Colonic mucosa (tissue), 4 donors: ENCODE measurements around the gene CYFIP2. TPM values are rescaled to one million over a fixed set of nuclear protein-coding genes. Genes with fewer than 3 reads are reported as not detected.
"Not testable (repeated sequence)": the region's sequence is repeated elsewhere in the genome, so short reads cannot be mapped to it uniquely, and the experiment has no call there.

ENCODE experiments used
- DNase-seq: peaks from one replicate; pipeline ENCODE4 v3.0.0-alpha.2; 2020
- H3K27ac ChIP-seq: fragments of 200-600 bp; one replicate; pipeline ENCODE4 v1.8.0; 2021
- H3K27me3 ChIP-seq: fragments of 200-600 bp; one replicate; pipeline ENCODE4 v1.8.0; 2021
- H3K36me3 ChIP-seq: fragments of 200-600 bp; one replicate; pipeline ENCODE4 v1.8.0; 2021
- H3K4me1 ChIP-seq: fragments of 200-600 bp; one replicate; pipeline ENCODE4 v1.8.0; 2021; ENCODE audit warnings: mild to moderate bottlenecking
- H3K4me3 ChIP-seq: fragments of 200-600 bp; one replicate; pipeline ENCODE4 v1.8.0; 2021
- H3K9ac ChIP-seq, 2 donors: one replicate each; pipeline ENCODE4 v1.7.0; 2013; ENCODE audit warnings: control low read depth in 2 of 2, low read depth in 2 of 2, low read length in 2 of 2
- H3K9me3 ChIP-seq: fragments of 200-600 bp; one replicate; pipeline ENCODE4 v1.8.0; 2021
- intact Hi-C: fragments of 100-400 bp; cut with DNase I; formaldehyde crosslinking; loops from one replicate; pipeline ENCODE4 v1.14.1; 2022
- total RNA-seq, 2 donors: library from RNA; stranded (reverse); fragmentation: NEBNext Ultra II Directional in 1 of 2; extraction: Animal tissue kit (Norgen Biotek cat#: 25700) in 1 of 2; gene quantifications; one replicate each; pipeline ENCODE4 v1.2.1, GENCODE V29; 2021
- TF ChIP-seq, protein P1 (sequence below): fragments of 200-600 bp; IDR thresholded peaks from one replicate; pipeline ENCODE4 v1.8.0; 2022; ENCODE audit warnings: antibody characterized with exemption, mild to moderate bottlenecking
- donor health status: healthy.
- donor health status: DM: no; HTN: no; CAD: no.
- donor health status: DM: no; HTN: no; CAD: no.

CYFIP2 gene
- total RNA-seq, 2 donors from 2014 or later, result 22.4 to 26.1 TPM

DNA sequence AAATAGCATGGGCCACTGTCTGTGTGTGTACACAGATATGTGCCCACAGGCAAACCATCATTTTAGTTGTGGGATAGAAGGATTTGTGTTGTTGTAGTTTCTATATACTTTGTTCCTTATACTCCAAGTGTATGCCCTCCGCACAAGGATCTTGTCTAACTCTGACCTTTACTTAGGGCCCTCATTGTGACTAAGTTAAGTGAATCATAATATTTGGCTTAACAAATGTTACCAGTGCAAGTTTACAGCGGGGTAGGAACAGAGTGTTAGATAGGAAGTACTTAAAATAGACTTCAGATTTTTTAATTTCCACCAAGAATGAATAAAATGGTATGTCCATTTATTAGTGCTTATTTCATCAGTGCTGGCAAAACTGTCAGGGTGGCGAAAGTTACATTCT is 29.5 kb upstream of the CYFIP2 start:
- TF ChIP-seq, protein P1, sequence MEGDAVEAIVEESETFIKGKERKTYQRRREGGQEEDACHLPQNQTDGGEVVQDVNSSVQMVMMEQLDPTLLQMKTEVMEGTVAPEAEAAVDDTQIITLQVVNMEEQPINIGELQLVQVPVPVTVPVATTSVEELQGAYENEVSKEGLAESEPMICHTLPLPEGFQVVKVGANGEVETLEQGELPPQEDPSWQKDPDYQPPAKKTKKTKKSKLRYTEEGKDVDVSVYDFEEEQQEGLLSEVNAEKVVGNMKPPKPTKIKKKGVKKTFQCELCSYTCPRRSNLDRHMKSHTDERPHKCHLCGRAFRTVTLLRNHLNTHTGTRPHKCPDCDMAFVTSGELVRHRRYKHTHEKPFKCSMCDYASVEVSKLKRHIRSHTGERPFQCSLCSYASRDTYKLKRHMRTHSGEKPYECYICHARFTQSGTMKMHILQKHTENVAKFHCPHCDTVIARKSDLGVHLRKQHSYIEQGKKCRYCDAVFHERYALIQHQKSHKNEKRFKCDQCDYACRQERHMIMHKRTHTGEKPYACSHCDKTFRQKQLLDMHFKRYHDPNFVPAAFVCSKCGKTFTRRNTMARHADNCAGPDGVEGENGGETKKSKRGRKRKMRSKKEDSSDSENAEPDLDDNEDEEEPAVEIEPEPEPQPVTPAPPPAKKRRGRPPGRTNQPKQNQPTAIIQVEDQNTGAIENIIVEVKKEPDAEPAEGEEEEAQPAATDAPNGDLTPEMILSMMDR, result no peak
- Histone ChIP-seq H3K36me3 (no peaks in the 10 kb centered on the region), H3K9me3 (no peaks in the 10 kb centered on the region), H3K27ac (no peak overlapping the region), H3K9ac (no peak overlapping the region), H3K4me1 (no peaks in the 10 kb centered on the region), H3K4me3 (no peak overlapping the region), H3K27me3 (no peaks in the 10 kb centered on the region)
- DNase-seq, result no peak
- intact Hi-C loops, result no loop called here

DNA sequence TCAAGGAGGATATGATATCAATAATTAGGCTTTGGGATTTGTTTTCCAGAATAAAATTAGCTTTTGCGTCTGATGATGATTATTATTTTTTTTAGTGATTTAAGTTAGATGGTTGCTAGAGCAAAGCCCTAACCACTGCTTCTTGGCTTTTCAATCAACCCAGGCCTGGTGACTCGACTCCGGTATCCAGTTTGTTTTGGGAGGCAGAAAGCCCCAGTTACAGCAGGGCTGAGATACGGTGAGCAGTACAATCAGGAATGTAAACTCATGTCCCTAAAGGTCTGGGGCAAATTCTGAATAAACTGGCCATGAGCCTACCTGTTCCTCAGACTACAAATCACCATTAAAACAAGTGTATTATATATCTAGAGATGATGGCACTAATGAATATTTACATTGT is 24.4 kb upstream of the CYFIP2 start:
- H3K9ac ChIP-seq, result no peak overlapping the region
- TF ChIP-seq, protein P1, result no peak
- no peaks in the 10 kb centered on the region for H3K9me3 ChIP-seq
- H3K27me3 ChIP-seq, result no peaks in the 10 kb centered on the region
- intact Hi-C loops, result loop anchor here (10.0 kb wide), 2 partner anchors 97 to 233 kb away; partner anchors contain the start of gene MED7
- H3K4me3 ChIP-seq, result no peak overlapping the region
- H3K4me1 ChIP-seq, result no peaks in the 10 kb centered on the region
- H3K27ac ChIP-seq, result no peak overlapping the region
- no peak for DNase-seq
- H3K36me3 ChIP-seq, result no peaks in the 10 kb centered on the region

DNA sequence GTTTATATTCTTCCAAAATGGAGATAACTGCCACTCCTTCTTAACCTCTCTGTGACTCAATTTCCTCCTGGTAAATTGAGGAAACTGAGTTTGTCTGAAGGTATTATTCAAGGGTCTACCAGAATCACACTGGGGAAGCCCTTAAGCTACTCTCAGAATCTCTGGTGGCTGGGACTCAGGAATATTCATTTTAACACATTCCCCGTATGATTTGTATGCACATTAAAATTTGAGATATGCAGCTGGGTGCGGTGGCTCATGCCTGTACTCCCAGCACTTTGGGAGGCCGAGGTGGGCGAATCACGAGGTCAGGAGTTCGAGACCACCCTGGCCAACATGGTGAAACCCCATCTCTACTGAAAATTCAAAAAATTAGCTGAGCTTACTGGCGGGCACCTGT is 21.2 kb upstream of the CYFIP2 start:
- H3K27me3 ChIP-seq, DNase-seq, H3K4me1 ChIP-seq, H3K36me3 ChIP-seq, H3K4me3 ChIP-seq, H3K27ac ChIP-seq, H3K9ac ChIP-seq, H3K9me3 ChIP-seq: not testable (repeated sequence)
- intact Hi-C loops, result loop anchor here (10.0 kb wide), 2 partner anchors 100 to 230 kb away; partner anchors contain the start of gene MED7

DNA sequence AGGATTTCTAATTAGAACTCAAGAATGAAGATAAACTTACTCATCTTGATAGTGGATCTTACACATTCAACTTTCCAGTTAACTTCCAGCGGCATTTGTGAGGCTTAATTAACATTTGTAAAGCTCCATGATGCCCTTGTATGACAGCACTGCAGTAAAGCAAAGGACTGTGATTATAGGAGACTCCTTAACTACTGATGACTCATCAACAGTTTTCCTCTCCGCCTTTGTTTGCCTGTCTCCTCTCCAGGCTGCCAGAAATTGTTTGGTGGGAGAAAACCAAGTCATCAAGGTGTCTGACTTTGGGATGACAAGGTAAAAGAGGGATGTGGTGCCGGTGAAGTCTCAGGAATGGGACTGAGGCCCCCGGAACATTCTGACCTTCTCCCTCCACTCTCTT is 20.4 kb upstream of the CYFIP2 start:
- H3K4me1 ChIP-seq, result no peaks in the 10 kb centered on the region
- H3K9me3 ChIP-seq, result no peaks in the 10 kb centered on the region
- no peak overlapping the region for H3K27ac ChIP-seq
- DNase-seq, result no peak
- no peak overlapping the region for H3K9ac ChIP-seq
- H3K36me3 ChIP-seq, result no peaks in the 10 kb centered on the region
- H3K27me3 ChIP-seq, result no peaks in the 10 kb centered on the region
- TF ChIP-seq, protein P1, result no peak
- no peak overlapping the region for H3K4me3 ChIP-seq
- intact Hi-C loops, result loop anchor here (10.0 kb wide), 2 partner anchors 101 to 229 kb away; partner anchors contain the start of gene MED7

DNA sequence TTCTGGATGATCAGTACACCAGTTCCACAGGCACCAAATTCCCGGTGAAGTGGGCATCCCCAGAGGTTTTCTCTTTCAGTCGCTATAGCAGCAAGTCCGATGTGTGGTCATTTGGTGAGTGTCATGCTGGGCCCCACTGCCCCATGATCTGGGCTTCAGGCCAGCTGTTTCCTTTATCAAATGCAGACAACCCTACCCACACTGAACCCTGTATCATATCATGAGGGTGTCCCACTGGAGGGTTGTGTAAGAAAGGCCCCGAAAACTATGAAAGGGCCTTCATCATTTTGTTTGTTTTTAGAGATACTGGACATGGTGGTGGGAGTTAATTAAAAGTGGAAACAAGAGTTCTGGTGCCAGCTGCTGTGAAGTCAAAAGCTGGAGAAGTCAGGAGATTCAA is 20.0 kb upstream of the CYFIP2 start:
- intact Hi-C loops, result loop anchor here (10.0 kb wide), 2 partner anchors 101 to 229 kb away; partner anchors contain the start of gene MED7

DNA sequence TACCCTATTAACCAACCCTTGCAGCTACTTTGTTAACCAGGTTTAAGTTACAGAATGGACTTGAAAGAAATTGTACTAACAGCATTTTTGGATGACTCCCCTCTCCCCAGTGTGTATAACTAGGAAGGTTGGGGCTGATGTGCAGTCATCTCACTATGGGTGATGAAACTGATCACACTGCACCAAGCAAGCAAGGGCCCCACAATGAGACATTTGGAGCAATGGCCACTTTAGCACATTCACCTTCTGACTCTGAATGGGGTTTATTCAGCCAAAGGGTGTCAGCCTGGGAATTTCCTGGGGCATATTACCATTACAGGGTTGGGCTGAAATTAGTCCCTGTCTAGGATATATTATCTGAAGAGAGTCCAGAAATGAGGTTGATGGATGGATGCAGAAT is 18.7 kb upstream of the CYFIP2 start:
- H3K9me3 ChIP-seq, result no peaks in the 10 kb centered on the region
- no peak overlapping the region for H3K9ac ChIP-seq
- no peak overlapping the region for H3K27ac ChIP-seq
- DNase-seq, result no peak
- no peaks in the 10 kb centered on the region for H3K27me3 ChIP-seq
- no peaks in the 10 kb centered on the region for H3K36me3 ChIP-seq
- no peaks in the 10 kb centered on the region for H3K4me1 ChIP-seq
- TF ChIP-seq, protein P1, result no peak
- intact Hi-C loops, result loop anchor here (10.0 kb wide), 2 partner anchors 102 to 228 kb away; partner anchors contain the start of gene MED7
- H3K4me3 ChIP-seq, result no peak overlapping the region

More for the DNA sequence above, 20.0 kb upstream of the CYFIP2 start:
- no peak overlapping the region for H3K9ac ChIP-seq
- DNase-seq, result no peak
- H3K27me3 ChIP-seq, result no peaks in the 10 kb centered on the region
- H3K4me1 ChIP-seq, result no peaks in the 10 kb centered on the region
- no peaks in the 10 kb centered on the region for H3K36me3 ChIP-seq
- TF ChIP-seq, protein P1, result no peak
- no peak overlapping the region for H3K27ac ChIP-seq
- H3K9me3 ChIP-seq, result no peaks in the 10 kb centered on the region
- no peak overlapping the region for H3K4me3 ChIP-seq
